KBM-7 (cell line): ENCODE results near the gene ZNF507.
A peak's percentile ranks its signal among the peaks of the same experiment; 100 is the strongest.

Experiments used
- DNase-seq: peaks from one replicate; pipeline ENCODE4 v3.0.0-alpha.2; 2015
- in situ Hi-C: fragments of 300-500 bp; cut with MboI; formaldehyde crosslinking; loops from 2 replicates; pipeline ENCODE4 v1.14.3; 2020; ENCODE audit warnings: low sequenced_read_pairs, low pct_unique_long_range_greater_than_20kb, mixed read lengths

The ZNF507 gene

DNA sequence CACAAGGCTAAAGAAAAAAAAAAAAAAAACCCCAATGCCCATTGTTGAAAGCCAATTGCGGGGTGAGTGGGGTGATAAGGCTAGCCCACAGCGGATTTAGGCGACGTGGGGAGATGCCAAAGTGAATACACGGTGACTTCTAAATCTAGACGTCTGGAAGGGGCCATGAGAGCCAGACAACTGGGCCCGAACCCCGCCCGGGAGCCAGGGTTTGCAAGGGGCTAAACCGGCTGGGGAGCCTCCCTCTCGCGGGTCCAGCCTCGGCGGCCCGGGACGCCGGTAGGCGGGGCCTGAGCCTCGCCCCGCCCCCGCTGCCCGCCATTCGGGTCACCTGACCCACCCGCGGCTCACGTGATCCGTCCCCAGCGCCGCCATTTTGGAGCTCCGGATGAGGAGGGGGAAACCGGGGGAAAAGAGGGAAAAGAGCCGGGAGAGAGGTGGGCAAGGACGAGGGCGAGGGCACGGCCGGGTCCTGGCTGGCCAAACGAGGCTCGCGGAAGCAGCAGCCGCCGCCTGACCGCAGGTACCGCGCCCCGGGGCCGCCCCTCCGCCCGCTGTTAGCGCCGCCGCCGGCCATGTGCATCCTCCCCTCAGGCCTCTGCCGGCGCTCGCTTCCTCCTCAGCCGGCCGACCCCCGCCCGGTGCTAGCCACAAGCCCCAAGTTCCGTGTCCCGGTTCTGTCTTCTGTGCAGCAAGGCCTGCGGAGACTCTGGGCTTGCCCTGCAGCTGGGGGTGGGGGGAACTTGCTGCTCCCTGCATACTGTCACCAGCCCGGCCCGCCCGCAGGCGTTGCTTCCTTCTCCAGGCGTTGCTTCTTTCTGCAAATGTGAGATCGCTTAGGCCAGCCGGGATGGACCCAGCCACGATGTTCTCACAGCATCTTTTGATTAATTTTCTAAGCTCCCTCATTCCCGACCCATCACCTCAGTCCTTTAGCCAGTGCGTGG is at the start of gene ZNF507:
Gene ZNF507 (plus strand): TSS at position 350 of the 947 bp plus-strand sequence. CDS start 7,221 bp downstream, outside the sequence.
- in situ Hi-C loops: no loop called here
- DNase-seq: peak; percentile 82

- no peak for DNase-seq
- in situ Hi-C loops: loop anchor here (25.0 kb wide), 1 partner anchor 266 kb away; no protein-coding TSS in a partner anchor
Observed at GRCh38 chr19:32296694-32297093, 48.7 kb upstream of the ZNF507 start.

DNA sequence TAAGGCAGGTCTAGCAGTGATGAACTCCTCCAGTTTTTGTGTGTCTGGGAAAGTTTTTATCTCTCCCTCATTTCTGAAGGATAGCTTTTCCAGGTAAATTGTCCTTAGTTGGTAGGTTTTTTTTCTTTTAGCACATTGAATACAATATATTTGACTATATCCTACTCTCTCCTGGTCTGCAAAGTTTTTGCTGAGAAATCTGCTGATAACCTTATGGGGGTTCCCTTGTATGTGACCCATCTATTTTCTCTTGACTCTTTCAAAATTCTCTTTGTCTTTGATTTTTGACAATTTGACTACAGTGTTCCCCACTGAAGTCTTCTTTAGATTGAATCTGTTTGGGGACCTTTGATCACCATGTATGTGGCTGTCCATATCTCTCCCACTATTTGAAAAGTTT is 42.6 kb upstream of the ZNF507 start:
- DNase-seq: no peak
- in situ Hi-C loops: no loop called here

GRCh38 chr19:32303193-32303592 is 42.2 kb upstream of the ZNF507 start:
- no peak for DNase-seq
- in situ Hi-C loops: no loop called here

DNA sequence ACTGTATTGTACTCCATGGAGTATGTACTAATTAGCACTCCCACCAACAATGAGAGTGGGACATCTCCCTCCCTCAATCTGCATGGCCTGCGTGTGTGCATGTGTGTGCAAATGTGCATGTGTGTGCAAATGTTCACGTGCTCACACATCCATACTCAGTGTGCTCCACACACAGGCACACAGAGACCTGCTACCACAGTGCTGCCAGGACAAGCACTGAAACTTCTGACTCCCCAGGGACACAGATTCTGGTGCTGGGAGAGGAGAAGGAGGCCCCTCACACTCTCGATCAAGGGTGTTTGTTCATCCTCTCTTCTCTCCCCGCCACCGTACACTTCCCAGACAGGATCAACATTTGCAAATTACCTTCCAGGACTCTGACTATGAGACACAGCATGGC is 37.8 kb upstream of the ZNF507 start:
- no peak for DNase-seq
- in situ Hi-C loops: no loop called here

GRCh38 chr19:32308431-32309077 is 36.9 kb upstream of the ZNF507 start:
- no peak for DNase-seq
- in situ Hi-C loops: no loop called here

GRCh38 chr19:32309711-32310390 is 35.6 kb upstream of the ZNF507 start:
- in situ Hi-C loops: no loop called here

DNA sequence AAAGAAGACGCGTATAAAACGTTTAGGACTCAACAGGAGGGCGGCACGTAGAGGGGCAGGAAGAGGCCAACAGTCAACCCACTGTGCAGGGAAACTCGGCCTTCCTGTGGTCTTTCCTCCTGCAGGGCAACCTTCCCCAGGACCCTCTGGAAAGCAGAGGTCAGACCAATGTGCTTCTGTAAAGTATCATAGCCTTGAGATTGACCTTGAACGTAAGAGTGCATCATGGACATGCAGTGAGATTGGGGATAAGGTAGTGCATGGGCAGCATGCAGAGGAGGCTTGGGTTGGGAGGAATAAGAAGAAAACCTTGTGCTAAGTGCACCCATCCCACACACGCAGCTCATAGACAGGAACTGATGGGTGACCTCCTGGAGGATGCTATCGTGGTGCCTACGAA is 34.0 kb upstream of the ZNF507 start:
- no peak for DNase-seq
- in situ Hi-C loops: no loop called here

More at GRCh38 chr19:32309711-32310390, 35.6 kb upstream of the ZNF507 start:
- DNase-seq: no peak

- no peak for DNase-seq
- in situ Hi-C loops: no loop called here
Observed at GRCh38 chr19:32313569-32314265, 31.7 kb upstream of the ZNF507 start.

GRCh38 chr19:32316034-32316433 is 29.4 kb upstream of the ZNF507 start:
- no peak for DNase-seq
- in situ Hi-C loops: no loop called here

GRCh38 chr19:32317086-32317485 is 28.3 kb upstream of the ZNF507 start:
- in situ Hi-C loops: no loop called here
- DNase-seq: no peak

DNA sequence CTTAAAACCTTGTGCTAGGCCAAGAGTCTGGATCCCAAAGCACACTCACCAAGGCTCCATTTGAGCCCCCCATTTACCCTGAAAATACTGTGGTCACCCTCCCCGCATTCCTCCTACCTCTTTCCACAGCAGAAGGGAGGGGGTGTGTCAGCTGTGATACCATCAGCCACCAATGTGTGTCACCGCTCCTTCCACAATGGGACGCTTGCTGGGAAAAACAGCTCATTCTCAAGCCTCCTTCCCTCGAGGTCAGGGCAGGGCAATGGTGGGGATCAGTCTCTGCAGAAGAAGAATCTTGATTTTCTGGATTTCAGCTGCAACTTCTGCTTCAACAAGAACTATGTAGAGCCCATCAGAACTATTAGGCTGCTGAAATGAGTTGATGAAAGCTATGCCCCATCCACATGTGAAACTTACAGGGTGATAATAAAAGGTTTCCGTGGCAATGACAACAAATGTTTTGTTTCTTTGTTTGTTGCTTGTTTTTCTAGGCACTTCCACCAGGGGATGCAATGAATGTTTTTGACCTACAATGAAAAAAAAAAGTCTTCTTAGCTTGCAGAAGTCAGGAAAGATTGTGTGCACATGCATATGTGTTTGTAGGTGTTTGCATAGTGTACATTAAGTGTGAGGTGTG is 26.4 kb upstream of the ZNF507 start:
- in situ Hi-C loops: no loop called here

GRCh38 chr19:32322541-32322940 is 22.9 kb upstream of the ZNF507 start:
- no peak for DNase-seq
- in situ Hi-C loops: no loop called here

More for the DNA sequence above, 26.4 kb upstream of the ZNF507 start:
- peak; percentile 30 for DNase-seq

- in situ Hi-C loops: no loop called here
- DNase-seq: no peak
Observed at GRCh38 chr19:32324631-32325285, 20.7 kb upstream of the ZNF507 start.

DNA sequence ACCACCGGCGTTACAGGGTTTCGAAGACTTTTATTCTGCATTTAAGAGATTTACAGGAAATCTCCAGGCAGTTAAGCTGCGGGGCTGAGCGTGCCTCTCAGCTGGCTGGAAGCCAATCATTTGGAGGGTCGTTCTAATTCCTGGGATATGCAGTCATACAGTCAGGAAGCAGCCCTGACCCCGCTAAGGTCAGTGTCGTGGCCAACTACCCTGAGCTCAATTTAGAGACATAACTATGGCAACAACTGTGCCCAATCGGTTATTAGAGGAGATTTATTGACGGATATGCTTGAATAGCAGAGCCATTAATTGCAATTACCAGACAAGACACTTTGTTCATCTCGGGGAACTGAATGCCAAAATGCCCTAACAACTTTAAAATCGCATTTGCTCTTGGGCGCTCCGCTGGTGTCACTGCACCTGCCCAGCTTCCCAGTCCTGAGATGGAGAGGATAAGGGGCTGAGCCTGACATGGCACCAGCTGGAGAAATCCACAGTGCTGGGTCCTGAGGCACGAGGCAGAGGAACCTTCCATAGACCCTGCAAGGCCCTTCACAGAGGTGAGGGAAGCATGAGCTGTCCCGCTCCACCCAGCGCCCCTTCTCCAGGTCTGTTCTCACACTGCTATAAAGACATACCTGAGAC is 15.1 kb upstream of the ZNF507 start:
- in situ Hi-C loops: no loop called here
- DNase-seq: no peak

- DNase-seq: no peak
- in situ Hi-C loops: no loop called here
Observed at GRCh38 chr19:32333227-32333626, 12.2 kb upstream of the ZNF507 start.

DNA sequence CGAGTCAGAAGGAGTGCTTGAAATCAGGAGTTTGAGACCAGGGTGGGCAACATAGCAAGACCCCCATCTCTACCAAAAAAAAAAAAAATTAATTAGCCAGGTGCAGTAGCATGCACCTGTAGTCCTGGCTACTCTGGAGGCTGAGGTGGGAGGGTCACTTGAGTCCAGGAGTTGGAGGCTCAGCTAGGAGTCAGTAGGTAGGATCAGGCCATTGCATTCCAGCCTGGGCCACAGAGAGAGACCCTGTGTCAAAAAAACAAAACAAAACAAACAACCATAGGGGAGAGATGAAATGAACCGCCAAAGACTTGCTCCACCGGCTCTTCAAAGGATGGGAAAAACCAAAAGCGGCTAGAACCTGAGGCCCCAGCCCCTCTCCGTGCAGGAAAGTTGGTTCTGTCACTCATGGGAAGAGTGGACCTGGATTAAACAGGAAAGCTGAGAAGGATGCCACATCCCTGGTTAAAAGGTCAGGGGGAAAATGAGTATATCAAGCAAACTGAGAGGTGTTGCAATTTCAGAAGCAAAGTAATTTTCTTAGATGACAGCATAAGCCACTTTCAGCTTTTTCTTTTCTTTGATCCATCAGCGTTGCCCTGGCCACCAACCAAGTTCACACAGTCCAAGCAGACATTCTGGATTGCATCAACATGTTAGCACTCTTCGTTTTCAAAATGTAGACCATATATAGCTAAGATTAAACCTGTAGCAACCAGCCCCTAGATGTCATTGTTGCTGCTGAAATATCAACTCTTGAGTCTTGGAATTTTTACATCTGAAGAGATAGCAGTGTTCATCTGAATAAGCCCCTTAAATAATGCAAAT is 8.9 kb upstream of the ZNF507 start:
- no peak for DNase-seq
- in situ Hi-C loops: no loop called here
